HepG2 (cell line): Measurements from ENCODE around the gene SLC25A18. TPM values are rescaled to one million over a fixed set of nuclear protein-coding genes. Genes with fewer than 3 reads are reported as not detected.
A peak's percentile ranks its signal among the peaks of the same experiment; 100 is the strongest.

Experiments
- ATAC-seq: fragments of 200-7000 bp; cut with Tn5 transposase; 3 replicates; pipeline ENCODE4 v1.9.1; 2020; ENCODE audit warnings: mild to moderate bottlenecking, moderate library complexity
- BruUV-seq: library from RNA; stranded (reverse); fragments of 400-500 nt; replicated peaks from 2 replicates; lab custom pipeline; 2021; lab: Mats Ljungman, UMichigan
- CTCF ChIA-PET: fragments of 300-600 bp; formaldehyde crosslinking; extraction: SDS; loops from one replicate; lab custom pipeline; 2021; ENCODE audit warnings: low total read pairs, inconsistent platforms, low intra/inter-chr PET ratio; lab: Yijun Ruan, JAX
- POLR2A ChIA-PET: fragments of 350-600 bp; sonication (Branson Sonifier 250); formaldehyde crosslinking; loops from one replicate; lab custom pipeline; 2020; ENCODE audit warnings: antibody characterized with exemption, inconsistent platforms; lab: Yijun Ruan, JAX
- DNase-seq: peaks from one replicate; pipeline ENCODE4 v3.0.0-alpha.2; 2015; ENCODE audit warnings: low spot score
- FAIRE-seq: peaks from 3 replicates; lab custom pipeline; 2011; peaks lifted over from hg19 to GRCh38; lab: Jason Lieb, UNC
- H2AFZ ChIP-seq: one replicate; pipeline ENCODE4 v1.6.1; 2011; ENCODE audit warnings: low read length, inconsistent platforms
- H3K27ac ChIP-seq: fragments of 300-600 bp; 3 replicates; pipeline ENCODE4 v1.8.0; 2011; ENCODE audit warnings: mixed run types, mild to moderate bottlenecking, mixed read lengths, low read length, inconsistent platforms; ENCODE audit not compliant: insufficient read depth; ENCODE audit errors: extremely low read length
- H3K27me3 ChIP-seq, 2 experiments: fragments of 200-600 bp in 1 of 2; 2 replicates in 1 of 2; 3 replicates in 1 of 2; pipeline versions ENCODE4 v1.6.0 to v1.8.0; 2011; ENCODE audit warnings: low read length in 2 of 2, mild to moderate bottlenecking in 2 of 2, moderate library complexity in 2 of 2, inconsistent platforms in 1 of 2; ENCODE audit not compliant: insufficient read depth in 2 of 2, control insufficient read depth in 1 of 2
- H3K36me3 ChIP-seq, 2 experiments: fragments of 200-600 bp in 1 of 2; replicated peaks in 1 of 2; 2 replicates in 1 of 2; 3 replicates in 1 of 2; pipeline versions ENCODE4 v1.5.1 to v1.8.0; 2011; ENCODE audit warnings: low read length in 2 of 2, inconsistent platforms in 1 of 2; ENCODE audit not compliant: insufficient read depth in 2 of 2, control insufficient read depth in 1 of 2
- H3K4me1 ChIP-seq: 2 replicates; pipeline ENCODE4 v1.5.1; 2012; ENCODE audit warnings: low read length, inconsistent platforms; ENCODE audit not compliant: insufficient read depth
- H3K4me2 ChIP-seq: 2 replicates; pipeline ENCODE4 v1.6.0; 2011; ENCODE audit warnings: low read depth, low read length, inconsistent platforms
- H3K4me3 ChIP-seq, 3 experiments: fragments of 200-600 bp in 1 of 3; sonication (generic), shearing (Covaris generic) in 1 of 3; replicated peaks in 1 of 3; 2 replicates each; pipeline ENCODE4 v1.5.1; 2011 to 2016; ENCODE audit warnings: low read length in 3 of 3, inconsistent platforms in 2 of 3, low read depth in 2 of 3, mild to moderate bottlenecking in 2 of 3, control low read depth in 1 of 3, mixed read lengths in 1 of 3; ENCODE audit not compliant: insufficient read depth in 1 of 3
- H3K79me2 ChIP-seq: one replicate; pipeline ENCODE4 v1.6.1; 2011; ENCODE audit warnings: low read length, inconsistent platforms; ENCODE audit not compliant: insufficient read depth
- H3K9ac ChIP-seq: 2 replicates; pipeline ENCODE4 v1.6.0; 2011; ENCODE audit warnings: mild to moderate bottlenecking, low read depth, low read length, inconsistent platforms; ENCODE audit not compliant: insufficient read depth
- H3K9me3 ChIP-seq: 2 replicates; pipeline ENCODE4 v1.5.1; 2012; ENCODE audit warnings: mild to moderate bottlenecking, low read length
- H4K20me1 ChIP-seq: 2 replicates; pipeline ENCODE4 v1.6.0; 2011; ENCODE audit warnings: inconsistent platforms, mild to moderate bottlenecking, low read length, moderate library complexity; ENCODE audit not compliant: insufficient read depth
- ADNP ChIP-seq: sonication (generic); formaldehyde crosslinking; IDR thresholded peaks from 2 replicates; pipeline ENCODE4 v1.4.0; 2020; ENCODE audit warnings: missing genetic modification reagents
- CHD2 ChIP-seq: IDR thresholded peaks from 2 replicates; pipeline ENCODE4 v1.6.1; 2011; ENCODE audit warnings: low read depth, low read length, improper control_type of control experiment
- DNMT1 ChIP-seq: sonication (generic); formaldehyde crosslinking; IDR thresholded peaks from 2 replicates; pipeline ENCODE4 v1.5.1; 2020; ENCODE audit warnings: mild to moderate bottlenecking, missing genetic modification reagents
- GMEB2 ChIP-seq: IDR thresholded peaks from 2 replicates; pipeline ENCODE4 v1.6.1; 2016; ENCODE audit warnings: missing biosample characterization, missing genetic modification reagents, low read depth
- HCFC1 ChIP-seq: fragments of 150-350 bp; IDR thresholded peaks from 2 replicates; pipeline ENCODE4 v1.6.1; 2014; ENCODE audit warnings: low read depth, low read length
- MAFG ChIP-seq: sonication (generic); formaldehyde crosslinking; IDR thresholded peaks from 2 replicates; pipeline ENCODE4 v1.5.1; 2020; ENCODE audit warnings: mild to moderate bottlenecking, missing genetic modification reagents
- NFRKB ChIP-seq: fragments of 450-650 bp; IDR thresholded peaks from 2 replicates; pipeline ENCODE4 v1.6.1; 2017
- SMARCC2 ChIP-seq: fragments of 450-650 bp; IDR thresholded peaks from 2 replicates; pipeline ENCODE4 v1.6.1; 2017; ENCODE audit warnings: antibody characterized with exemption, mild to moderate bottlenecking
- SNRNP70 ChIP-seq: fragments of 200-400 bp; formaldehyde crosslinking; IDR thresholded peaks from 2 replicates; pipeline ENCODE4 v1.6.1; 2017; ENCODE audit warnings: mild to moderate bottlenecking, low read depth, low read length, moderate library complexity
- ZBTB2 ChIP-seq: sonication (generic); formaldehyde crosslinking; IDR thresholded peaks from 2 replicates; pipeline ENCODE4 v1.8.0; 2022; ENCODE audit warnings: low read depth, missing genetic modification reagents
- ZFAT ChIP-seq: sonication (generic); formaldehyde crosslinking; conservative IDR thresholded peaks from 2 replicates; pipeline ENCODE4 v1.8.1; 2023; ENCODE audit warnings: missing genetic modification reagents, inconsistent platforms
- ZFP41 ChIP-seq: sonication (generic); formaldehyde crosslinking; IDR thresholded peaks from 2 replicates; pipeline ENCODE4 v1.4.0; 2020; ENCODE audit warnings: mild to moderate bottlenecking, missing genetic modification reagents, borderline replicate concordance
- ZNF567 ChIP-seq: sonication (generic); formaldehyde crosslinking; IDR thresholded peaks from 2 replicates; pipeline ENCODE4 v1.8.1; 2023; ENCODE audit warnings: mild to moderate bottlenecking, missing genetic modification reagents, borderline replicate concordance
- ZNF598 ChIP-seq: sonication (generic); formaldehyde crosslinking; IDR thresholded peaks from 2 replicates; pipeline ENCODE4 v1.5.1; 2020; ENCODE audit warnings: mild to moderate bottlenecking, missing genetic modification reagents, borderline replicate concordance
- ZNF687 ChIP-seq: sonication (generic); formaldehyde crosslinking; IDR thresholded peaks from 2 replicates; pipeline ENCODE4 v1.5.1; 2020; ENCODE audit warnings: mild to moderate bottlenecking, missing genetic modification reagents, moderate library complexity
- WGBS: methylation state at CpG from one replicate; pipeline ENCODE4 v1.1.6; 2017; ENCODE audit warnings: low lambda C conversion rate; 5-methylcytosine and 5-hydroxymethylcytosine counted together
- in situ Hi-C: cut with HindIII; loops from 2 replicates; pipeline ENCODE4 v1.10.0; 2017; ENCODE audit warnings: low pct_unique_long_range_greater_than_20kb; ENCODE audit not compliant: extremely low pct_ligation_motif_present
- intact Hi-C: fragments of 100-400 bp; cut with micrococcal nuclease; formaldehyde crosslinking; loops from one replicate; pipeline ENCODE4 v1.10.0; 2022; ENCODE audit not compliant: unreplicated experiment
- polyA plus RNA-seq, 8 experiments: library from polyadenylated mRNA; depleted of rRNA in 3 of 8; stranded (reverse) in 7 of 8; unstranded in 1 of 8; fragments of >200 nt; fragmentation: Illumina TruSeq in 4 of 8; extraction: Trizol in 4 of 8; gene quantifications; 2 replicates each; pipeline versions ENCODE4 v1.2.1 to v1.2.3, GENCODE V29; 2011 to 2016; ENCODE audit warnings: low read depth in 4 of 8, missing spikeins in 1 of 8, mixed read lengths in 1 of 8; ENCODE audit not compliant: insufficient read depth in 1 of 8
- total RNA-seq, 5 experiments: library from RNA; depleted of rRNA; stranded (reverse); fragments of >200 nt; fragmentation: Illumina TruSeq; extraction: Trizol; gene quantifications; 2 replicates each; pipeline ENCODE4 v1.2.3, GENCODE V29; 2016; ENCODE audit warnings: low read depth in 1 of 5

Gene SLC25A18
- total and polyA plus RNA-seq, 2 of the 13 experiments (the other 11 are each of a cell fraction or from before 2014, with no cell fraction given): 0.28 to 0.75 TPM

GRCh38 chr22:17569971-17570511 lies 6.7 kb downstream of the SLC25A18 start (continued):
- TF ChIP-seq DNMT1 (no peak), ZBTB2 (CRISPR knock-in tag) (no peak), HCFC1 (no peak), ZFP41 (no peak), ZFAT (CRISPR knock-in tag) (no peak), NFRKB (no peak), MAFG (CRISPR knock-in tag) (no peak), SMARCC2 (no peak), ADNP (CRISPR knock-in tag) (no peak), CHD2 (no peak), ZNF567 (no peak)

GRCh38 chr22:17570851-17571631 lies 7.7 kb downstream of the SLC25A18 start:
- peaks cover 31% of the 10 kb centered on the region for H3K4me1 ChIP-seq
- ChIA-PET CTCF (no interaction called here), POLR2A (interaction anchor here (0.6 kb wide), 1 partner anchor 69 kb away, joined by 4 read pairs; no protein-coding TSS in a partner anchor)
- H3K9me3 ChIP-seq: no peaks in the 10 kb centered on the region
- H2AFZ ChIP-seq: peak overlapping the region; percentile 20
- H3K79me2 ChIP-seq: no peaks in the 10 kb centered on the region
- intact Hi-C loops: no loop called here
- FAIRE-seq: no peak
- no TSS peak for BruUV-seq
- 0 out of 2 replicates have a peak, but pooled peaks have one; percentile 18 for TF ChIP-seq ZNF687 (CRISPR knock-in tag)
- TF ChIP-seq GMEB2: no peak
- no peak for TF ChIP-seq SNRNP70
- TF ChIP-seq ZNF598: peak; percentile 48; the same call in 1 of the 2 replicates
- H3K27ac ChIP-seq: no peak overlapping the region
- H3K36me3 ChIP-seq: no peaks in the 10 kb centered on the region
- no peaks in the 10 kb centered on the region for H4K20me1 ChIP-seq
- H3K4me2 ChIP-seq: peak overlapping the region; percentile 75
- H3K27me3 ChIP-seq: peaks cover 4 to 15% of the 10 kb centered on the region in 2 experiments; a peak in 4 of 5 replicates
- H3K4me3 ChIP-seq: peak overlapping the region in 2 of 3 experiments; percentile 2 to 60; a peak in 2 of 6 replicates
- peak overlapping the region; percentile 17; the same call in 1 of the 2 replicates for H3K9ac ChIP-seq
- DNase-seq: no peak
- ATAC-seq: peak; percentile 51
- 25% methylated on average over 21 of the region's 21 CpGs for WGBS
- in situ Hi-C loops: no loop called here
